H1 (cell line): Measurements from ENCODE around the gene KCNG3.
"Not testable (repeated sequence)": the region's sequence is repeated elsewhere in the genome, so short reads cannot be mapped to it uniquely, and the experiment has no call there.

Experiments used
- CHD2 ChIP-seq: IDR thresholded peaks from 2 replicates; pipeline ENCODE4 v1.6.1; 2012; ENCODE audit warnings: low read length, improper control_type of control experiment
- CHD7 ChIP-seq: fragments of 300-600 bp; sonication (generic); IDR thresholded peaks from 2 replicates; pipeline ENCODE4 v1.7.1; 2012; ENCODE audit warnings: low read length, moderate library complexity, mild to moderate bottlenecking, inconsistent platforms; ENCODE audit not compliant: insufficient replicate concordance
- CTCF ChIP-seq, 3 experiments: IDR thresholded peaks; 1 replicate in 2 of 3; 2 replicates in 1 of 3; pipeline versions ENCODE4 v1.5.1 to v1.6.1; 2011; ENCODE audit warnings: low read length in 3 of 3, mild to moderate bottlenecking in 3 of 3, inconsistent platforms in 2 of 3, low read depth in 1 of 3, moderate library complexity in 1 of 3; ENCODE audit not compliant: insufficient read depth in 1 of 3; ENCODE audit errors: control extremely low read depth in 1 of 3
- EP300 ChIP-seq, 2 experiments: IDR thresholded peaks; 1 replicate in 1 of 2; 2 replicates in 1 of 2; pipeline ENCODE4 v1.6.1; 2011 to 2012; ENCODE audit warnings: low read depth in 2 of 2, low read length in 2 of 2, mild to moderate bottlenecking in 2 of 2, borderline replicate concordance in 1 of 2, inconsistent platforms in 1 of 2, moderate library complexity in 1 of 2
- MAX ChIP-seq: IDR thresholded peaks from 2 replicates; pipeline ENCODE4 v1.6.1; 2012; ENCODE audit warnings: inconsistent platforms
- NRF1 ChIP-seq: IDR thresholded peaks from 2 replicates; pipeline ENCODE4 v1.6.1; 2011; ENCODE audit warnings: mild to moderate bottlenecking, low read depth, low read length, improper control_type of control experiment
- POLR2A ChIP-seq, 2 experiments: IDR thresholded peaks; 1 replicate in 1 of 2; 2 replicates in 1 of 2; pipeline ENCODE4 v1.6.1; 2011; ENCODE audit warnings: low read depth in 2 of 2, low read length in 2 of 2, mild to moderate bottlenecking in 2 of 2; ENCODE audit errors: control extremely low read depth in 1 of 2
- RBBP5 ChIP-seq: IDR thresholded peaks from 2 replicates; pipeline ENCODE4 v1.7.1; 2012; ENCODE audit warnings: low read depth, mild to moderate bottlenecking, inconsistent platforms, low read length, moderate library complexity, borderline replicate concordance

GRCh38 chr2:42393320-42393719 lies 100.5 kb downstream of the KCNG3 start:
- not testable (repeated sequence) for TF ChIP-seq RBBP5; EP300 (IDR thresholded peaks at IDR 0.05; ENCODE audit: borderline replicate concordance in 1 of 2, low read depth in 2 of 2, low read length in 2 of 2); CTCF (IDR thresholded peaks at IDR 0.05; ENCODE audit: control extremely low read depth in 1 of 3, insufficient read depth in 1 of 3, low read depth in 1 of 3, low read length in 3 of 3); NRF1; CHD7; POLR2A (IDR thresholded peaks at IDR 0.05; ENCODE audit: control extremely low read depth in 1 of 2, low read depth in 2 of 2, low read length in 2 of 2); MAX; CHD2
